HG02884 (cell line): ENCODE results near the gene MBD1.
A peak's percentile ranks its signal among the peaks of the same experiment; 100 is the strongest.
"Not testable (repeated sequence)": the region's sequence is repeated elsewhere in the genome, so short reads cannot be mapped to it uniquely, and the experiment has no call there.

ENCODE experiments used
- ATAC-seq: cut with Tn5 transposase; IDR thresholded peaks from one replicate; pipeline ENCODE4 v1.9.1; 2021; ENCODE audit warnings: mild to moderate bottlenecking, moderate library complexity; ENCODE audit not compliant: unreplicated experiment

MBD1 gene

GRCh38 chr18:50297621-50298442 is 16.5 kb upstream of the MBD1 start:
- ATAC-seq = peak; percentile 100

- no peak for ATAC-seq
Observed at GRCh38 chr18:50293039-50293438, 11.7 kb upstream of the MBD1 start.

GRCh38 chr18:50289108-50289443 is 7.8 kb upstream of the MBD1 start:
- ATAC-seq = no peak

- not testable (repeated sequence) for ATAC-seq
Observed at GRCh38 chr18:50288348-50289107, 7.2 kb upstream of the MBD1 start.

GRCh38 chr18:50287441-50288347 is 6.4 kb upstream of the MBD1 start, which contains the start of gene CXXC1:
Gene CXXC1 (minus strand): TSS chr18:50287692. CDS start chr18:50287589, 103 bp downstream.
- ATAC-seq = peak; percentile 90

GRCh38 chr18:50287028-50287440 is 5.7 kb upstream of the MBD1 start:
- no peak for ATAC-seq

- ATAC-seq = no peak
Observed at GRCh38 chr18:50286391-50287027, 5.2 kb upstream of the MBD1 start.

GRCh38 chr18:50285631-50286321 is 4.5 kb upstream of the MBD1 start:
- no peak for ATAC-seq

GRCh38 chr18:50285071-50285470 is 3.7 kb upstream of the MBD1 start:
- ATAC-seq = no peak

GRCh38 chr18:50284255-50284885 is 3.0 kb upstream of the MBD1 start:
- ATAC-seq = no peak

- ATAC-seq = no peak
Observed at GRCh38 chr18:50283469-50284209, 2.3 kb upstream of the MBD1 start.

GRCh38 chr18:50282521-50283335 is 1.4 kb upstream of the MBD1 start:
- no peak for ATAC-seq

- no peak for ATAC-seq
Observed at GRCh38 chr18:50281972-50282520, 723 bp upstream of the MBD1 start.

- no peak for ATAC-seq
Observed at GRCh38 chr18:50280707-50281294, 522 bp downstream of the MBD1 start.

- ATAC-seq = no peak
Observed at GRCh38 chr18:50279752-50280151, 1.6 kb downstream of the MBD1 start.

GRCh38 chr18:50277942-50278341 is 3.4 kb downstream of the MBD1 start:
- ATAC-seq = no peak

GRCh38 chr18:50276452-50276851 is 4.9 kb downstream of the MBD1 start:
- ATAC-seq = no peak
